Stomach (tissue), 4 donors: ENCODE data around the gene STYXL2.

Experiments used
- EP300 ChIP-seq: sonication (generic); formaldehyde crosslinking; IDR thresholded peaks from one replicate; pipeline ENCODE4 v1.6.1; 2017; ENCODE audit warnings: antibody characterized with exemption
- TF ChIP-seq, protein P1 (sequence below), 7 experiments: fragments of 450-650 bp in 4 of 7; fragments of 200-600 bp in 3 of 7; sonication (generic) in 3 of 7; IDR thresholded peaks; one replicate each; pipeline ENCODE4 v1.5.1; 2016 to 2019; ENCODE audit warnings: antibody characterized with exemption in 7 of 7, control low read depth in 2 of 7, mild to moderate bottlenecking in 1 of 7

DNA sequence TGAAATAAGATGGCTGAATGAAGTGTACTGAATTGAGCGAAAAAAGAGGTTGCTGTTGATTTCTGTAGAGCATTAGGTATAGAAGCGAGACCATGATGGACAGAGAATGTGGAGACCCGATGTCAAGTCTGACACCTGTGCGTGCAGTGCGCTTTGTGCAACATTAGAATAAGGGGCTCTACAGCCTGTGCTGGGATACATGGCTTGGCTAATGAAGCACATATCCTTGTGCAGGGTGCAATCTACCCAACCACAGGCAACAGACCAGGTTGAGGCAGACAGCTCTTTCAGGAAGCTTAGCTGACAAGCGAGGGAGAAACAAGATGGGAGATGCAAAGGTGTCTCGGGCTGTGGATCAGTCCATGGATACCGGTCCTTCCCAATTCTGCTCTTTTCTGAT lies 22.6 kb upstream of the STYXL2 start:
- TF ChIP-seq EP300 = no peak
- TF ChIP-seq, protein P1, sequence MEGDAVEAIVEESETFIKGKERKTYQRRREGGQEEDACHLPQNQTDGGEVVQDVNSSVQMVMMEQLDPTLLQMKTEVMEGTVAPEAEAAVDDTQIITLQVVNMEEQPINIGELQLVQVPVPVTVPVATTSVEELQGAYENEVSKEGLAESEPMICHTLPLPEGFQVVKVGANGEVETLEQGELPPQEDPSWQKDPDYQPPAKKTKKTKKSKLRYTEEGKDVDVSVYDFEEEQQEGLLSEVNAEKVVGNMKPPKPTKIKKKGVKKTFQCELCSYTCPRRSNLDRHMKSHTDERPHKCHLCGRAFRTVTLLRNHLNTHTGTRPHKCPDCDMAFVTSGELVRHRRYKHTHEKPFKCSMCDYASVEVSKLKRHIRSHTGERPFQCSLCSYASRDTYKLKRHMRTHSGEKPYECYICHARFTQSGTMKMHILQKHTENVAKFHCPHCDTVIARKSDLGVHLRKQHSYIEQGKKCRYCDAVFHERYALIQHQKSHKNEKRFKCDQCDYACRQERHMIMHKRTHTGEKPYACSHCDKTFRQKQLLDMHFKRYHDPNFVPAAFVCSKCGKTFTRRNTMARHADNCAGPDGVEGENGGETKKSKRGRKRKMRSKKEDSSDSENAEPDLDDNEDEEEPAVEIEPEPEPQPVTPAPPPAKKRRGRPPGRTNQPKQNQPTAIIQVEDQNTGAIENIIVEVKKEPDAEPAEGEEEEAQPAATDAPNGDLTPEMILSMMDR (IDR thresholded peaks at IDR 0.05) = no peak
